ENCODE results near the gene GLRA3.

GLRA3 gene

DNA sequence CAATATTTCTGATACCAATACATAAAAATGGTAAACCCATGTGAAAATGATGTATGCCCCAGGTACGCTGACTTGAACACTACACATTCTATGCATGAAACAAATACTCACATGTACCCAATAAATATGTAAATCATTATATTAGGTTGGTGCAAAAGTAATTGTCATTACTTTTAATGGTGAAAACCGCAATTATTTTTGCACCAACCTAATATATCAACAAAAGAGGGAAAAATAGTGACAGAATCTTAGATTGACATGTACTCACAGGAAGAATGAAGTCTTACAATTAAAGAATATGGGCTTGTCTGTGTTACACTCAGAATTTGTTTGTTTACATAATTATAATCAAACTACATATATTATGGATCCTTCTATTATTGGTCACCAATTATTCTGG lies 82.3 kb downstream of the GLRA3 start:
- Histone ChIP-seq H3K9ac (ENCODE audit: low read length) (no peak overlapping the region), H3K36me3 (ENCODE audit: control insufficient read depth, insufficient read depth, low read length) (no peaks in the 10 kb centered on the region), H3K4me1 (ENCODE audit: control insufficient read depth, insufficient read depth, low read length) (peaks cover 3% of the 10 kb centered on the region), H3K27me3 (ENCODE audit: control insufficient read depth, insufficient read depth, low read length) (no peaks in the 10 kb centered on the region), H3K27ac (ENCODE audit: low read depth, low read length) (no peak overlapping the region), H3K4me3 (ENCODE audit: low read length) (no peak overlapping the region)

DNA sequence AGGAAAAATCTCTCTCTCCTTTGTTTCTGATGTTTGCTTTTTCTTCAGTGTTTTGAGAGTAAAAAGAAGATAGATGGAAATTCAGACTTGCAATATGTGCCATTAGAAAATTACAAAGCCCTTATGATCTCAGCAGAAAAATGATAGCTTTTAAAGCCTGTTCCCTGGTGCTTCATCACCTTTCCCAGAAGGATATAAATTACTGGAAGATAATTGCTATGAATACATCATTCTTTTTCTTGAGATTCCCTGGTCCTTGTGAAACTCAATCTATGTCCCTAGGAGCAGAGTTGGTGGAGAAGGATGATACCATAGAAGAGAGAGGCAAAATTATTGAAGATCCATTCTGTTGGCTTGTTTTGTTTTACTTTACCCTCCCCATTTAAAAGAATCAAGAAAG lies 86.5 kb downstream of the GLRA3 start:
- H3K27ac ChIP-seq (ENCODE audit: low read depth, low read length) = no peak overlapping the region
- H3K4me1 ChIP-seq (ENCODE audit: control insufficient read depth, insufficient read depth, low read length) = no peaks in the 10 kb centered on the region
- no peaks in the 10 kb centered on the region for H3K27me3 ChIP-seq (ENCODE audit: control insufficient read depth, insufficient read depth, low read length)
- no peaks in the 10 kb centered on the region for H3K36me3 ChIP-seq (ENCODE audit: control insufficient read depth, insufficient read depth, low read length)
- no peak overlapping the region for H3K9ac ChIP-seq (ENCODE audit: low read length)
- no peak overlapping the region for H3K4me3 ChIP-seq (ENCODE audit: low read length)

DNA sequence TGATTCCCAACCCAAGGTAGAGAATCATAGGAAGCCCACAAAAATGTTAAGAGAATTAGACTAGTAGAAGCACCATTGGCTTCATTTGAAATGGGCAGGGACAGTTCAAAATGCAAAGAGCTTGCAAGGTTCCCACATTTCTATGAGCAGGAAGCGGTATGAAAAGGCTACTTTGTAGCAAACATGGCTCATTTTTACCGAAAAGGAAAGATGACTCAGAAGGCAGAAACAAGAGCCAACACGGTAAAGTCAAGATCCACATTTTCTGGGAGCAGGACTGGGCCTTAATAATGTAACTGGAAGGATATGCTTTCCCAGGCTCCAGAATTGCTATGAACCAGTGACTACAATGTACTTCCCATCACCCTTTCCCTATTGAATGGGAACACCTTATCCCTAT lies 89.5 kb downstream of the GLRA3 start:
- no peaks in the 10 kb centered on the region for H3K4me1 ChIP-seq (ENCODE audit: control insufficient read depth, insufficient read depth, low read length)
- no peak overlapping the region for H3K9ac ChIP-seq (ENCODE audit: low read length)
- H3K27me3 ChIP-seq (ENCODE audit: control insufficient read depth, insufficient read depth, low read length) = no peaks in the 10 kb centered on the region
- no peak overlapping the region for H3K4me3 ChIP-seq (ENCODE audit: low read length)
- no peaks in the 10 kb centered on the region for H3K36me3 ChIP-seq (ENCODE audit: control insufficient read depth, insufficient read depth, low read length)
- no peak overlapping the region for H3K27ac ChIP-seq (ENCODE audit: low read depth, low read length)

DNA sequence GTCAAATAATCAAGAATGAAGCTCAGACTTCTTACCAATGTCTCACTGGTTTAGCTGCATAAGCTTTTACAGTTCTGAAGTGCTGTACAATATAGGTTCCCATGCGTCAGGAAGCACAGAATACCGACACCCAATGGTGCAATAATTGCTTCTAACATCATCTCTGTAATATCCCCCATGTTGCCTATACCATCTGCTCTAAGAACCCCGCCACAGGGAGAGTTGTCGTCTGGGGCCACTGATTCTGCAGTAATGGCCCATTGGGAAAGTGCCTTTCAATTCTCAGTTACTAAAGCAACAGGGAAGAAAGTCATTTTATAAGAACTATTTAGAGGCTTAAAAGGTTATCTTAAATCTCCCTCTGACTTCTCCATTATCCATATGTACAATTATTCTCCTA lies 94.9 kb downstream of the GLRA3 start:
- no peaks in the 10 kb centered on the region for H3K36me3 ChIP-seq (ENCODE audit: control insufficient read depth, insufficient read depth, low read length)
- H3K27me3 ChIP-seq (ENCODE audit: control insufficient read depth, insufficient read depth, low read length) = no peaks in the 10 kb centered on the region
- no peak overlapping the region for H3K4me3 ChIP-seq (ENCODE audit: low read length)
- H3K27ac ChIP-seq (ENCODE audit: low read depth, low read length) = no peak overlapping the region
- no peaks in the 10 kb centered on the region for H3K4me1 ChIP-seq (ENCODE audit: control insufficient read depth, insufficient read depth, low read length)
- H3K9ac ChIP-seq (ENCODE audit: low read length) = no peak overlapping the region

DNA sequence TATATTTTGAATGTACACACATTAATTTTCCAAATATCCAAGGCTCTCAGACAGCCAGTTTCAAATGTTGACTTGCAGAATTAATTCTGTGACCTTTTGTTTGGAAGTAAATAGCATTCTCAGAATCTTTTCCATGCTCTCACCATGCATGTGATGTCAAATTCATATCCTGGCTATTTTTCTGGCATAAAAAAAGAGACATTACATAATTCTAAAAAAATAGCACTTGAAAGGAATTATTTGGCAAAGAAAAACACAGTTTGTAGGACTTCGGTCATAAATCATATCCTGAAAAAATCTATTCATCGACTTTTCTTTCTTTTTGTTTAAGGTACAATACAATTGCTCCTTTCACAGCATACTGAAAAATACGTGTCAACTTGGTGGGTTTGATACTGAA lies 111.2 kb downstream of the GLRA3 start:
- Histone ChIP-seq H3K4me3 (ENCODE audit: low read length) (no peak overlapping the region), H3K36me3 (ENCODE audit: control insufficient read depth, insufficient read depth, low read length) (no peaks in the 10 kb centered on the region), H3K27me3 (ENCODE audit: control insufficient read depth, insufficient read depth, low read length) (no peaks in the 10 kb centered on the region), H3K9ac (ENCODE audit: low read length) (no peak overlapping the region), H3K27ac (ENCODE audit: low read depth, low read length) (peak overlapping the region; percentile 30), H3K4me1 (ENCODE audit: control insufficient read depth, insufficient read depth, low read length) (peaks cover 6% of the 10 kb centered on the region)

DNA sequence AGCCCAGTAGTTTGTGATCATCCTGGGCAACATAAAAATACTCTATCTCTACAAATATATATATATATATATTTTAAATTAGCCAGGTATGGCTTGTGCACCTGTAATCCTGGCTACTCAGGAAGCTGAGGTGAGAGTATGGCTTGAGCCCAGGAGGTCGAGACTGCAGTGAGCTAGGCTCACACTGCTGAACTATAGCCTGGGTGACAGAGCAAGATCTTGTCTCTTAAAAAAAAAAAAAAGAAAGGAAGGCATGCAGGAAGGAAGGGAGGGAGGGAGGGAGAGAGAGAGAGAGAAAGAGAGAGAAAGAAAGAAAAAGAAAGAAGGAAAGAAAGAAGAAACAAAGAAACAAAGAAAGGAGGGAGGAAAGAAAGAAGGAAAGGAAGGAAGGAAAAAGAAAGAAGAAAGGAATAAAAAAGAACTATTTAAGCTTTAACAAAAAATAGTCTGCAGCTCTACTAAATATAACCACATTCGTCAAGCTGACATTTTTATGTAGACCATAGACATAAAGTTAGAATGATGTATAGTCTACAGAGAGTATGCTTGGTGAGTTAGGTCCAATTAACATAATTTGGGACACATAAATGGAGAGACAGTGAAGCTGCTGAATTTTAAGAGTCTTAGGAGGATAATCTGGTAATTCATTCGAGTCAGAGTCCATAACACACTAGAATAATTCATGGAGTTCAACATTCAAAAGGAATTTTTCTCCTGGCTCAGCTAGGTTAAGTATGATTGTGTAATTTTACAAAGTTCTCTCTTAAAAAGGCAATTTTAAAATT lies 111.9 kb downstream of the GLRA3 start:
- Histone ChIP-seq H3K27me3 (ENCODE audit: control insufficient read depth, insufficient read depth, low read length) (no peaks in the 10 kb centered on the region), H3K4me1 (ENCODE audit: control insufficient read depth, insufficient read depth, low read length) (peaks cover 6% of the 10 kb centered on the region), H3K27ac (ENCODE audit: low read depth, low read length) (no peak overlapping the region), H3K4me3 (ENCODE audit: low read length) (no peak overlapping the region), H3K9ac (ENCODE audit: low read length) (no peak overlapping the region), H3K36me3 (ENCODE audit: control insufficient read depth, insufficient read depth, low read length) (no peaks in the 10 kb centered on the region)

DNA sequence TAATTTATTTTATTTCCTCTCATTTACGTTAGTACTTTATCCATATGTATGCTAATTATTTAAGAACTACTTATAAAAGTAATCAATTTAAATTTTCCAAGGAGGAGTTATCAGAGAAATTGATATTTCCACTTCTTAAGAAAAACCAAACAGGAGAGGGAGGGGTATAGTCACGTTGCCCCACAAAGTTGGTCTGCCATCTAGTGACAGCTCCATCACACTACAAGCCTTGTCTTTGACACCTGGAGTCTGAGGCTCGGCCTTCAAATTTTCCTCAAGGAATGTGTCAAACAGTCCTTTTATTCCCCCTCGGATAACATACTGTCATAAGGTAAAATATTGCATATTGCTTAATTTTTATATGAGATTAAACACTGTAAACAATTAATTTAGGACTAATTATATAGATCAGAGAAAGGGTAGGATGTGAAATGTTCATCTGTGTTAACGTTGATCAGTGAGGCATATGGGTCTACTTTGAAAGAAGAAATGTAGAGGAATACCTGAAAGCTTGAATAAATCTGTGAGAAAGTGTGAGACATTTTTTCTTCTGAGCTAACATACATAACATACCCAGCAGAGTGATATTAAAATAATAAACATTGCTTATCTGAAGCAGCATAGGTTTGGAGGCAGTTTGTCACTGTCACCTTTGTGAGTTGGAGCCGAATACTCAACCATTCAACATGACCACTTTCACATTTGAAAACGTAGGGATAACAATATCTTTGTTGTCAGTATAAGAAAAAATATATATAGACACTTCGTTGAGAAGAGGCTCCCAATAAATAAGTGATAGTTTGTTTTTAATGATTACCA lies 114.4 kb downstream of the GLRA3 start:
- no peaks in the 10 kb centered on the region for H3K36me3 ChIP-seq (ENCODE audit: control insufficient read depth, insufficient read depth, low read length)
- H3K27me3 ChIP-seq (ENCODE audit: control insufficient read depth, insufficient read depth, low read length) = no peaks in the 10 kb centered on the region
- no peak overlapping the region for H3K9ac ChIP-seq (ENCODE audit: low read length)
- peaks cover 6% of the 10 kb centered on the region for H3K4me1 ChIP-seq (ENCODE audit: control insufficient read depth, insufficient read depth, low read length)
- H3K27ac ChIP-seq (ENCODE audit: low read depth, low read length) = no peak overlapping the region
- H3K4me3 ChIP-seq (ENCODE audit: low read length) = no peak overlapping the region

DNA sequence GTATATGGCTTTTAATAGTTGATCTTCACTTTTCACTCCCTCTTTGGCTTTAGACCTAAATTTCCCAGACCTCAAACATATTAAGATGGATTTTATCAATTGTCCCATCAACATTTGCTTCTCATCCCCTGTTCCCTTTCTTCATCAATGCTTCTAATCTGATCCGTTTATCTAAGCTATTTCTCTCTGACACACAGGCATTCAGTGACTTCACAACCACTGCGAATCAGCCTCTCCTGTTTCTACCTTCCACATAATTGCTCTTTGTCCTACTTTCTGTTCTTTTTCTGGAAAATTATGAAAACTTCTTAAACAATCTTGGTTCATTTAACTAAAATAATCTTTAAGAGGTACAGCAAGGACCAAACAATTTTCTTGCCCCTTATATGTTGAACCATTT lies 115.2 kb downstream of the GLRA3 start:
- Histone ChIP-seq H3K4me3 (ENCODE audit: low read length) (no peak overlapping the region), H3K4me1 (ENCODE audit: control insufficient read depth, insufficient read depth, low read length) (peaks cover 6% of the 10 kb centered on the region), H3K9ac (ENCODE audit: low read length) (no peak overlapping the region), H3K36me3 (ENCODE audit: control insufficient read depth, insufficient read depth, low read length) (no peaks in the 10 kb centered on the region), H3K27me3 (ENCODE audit: control insufficient read depth, insufficient read depth, low read length) (no peaks in the 10 kb centered on the region), H3K27ac (ENCODE audit: low read depth, low read length) (no peak overlapping the region)

DNA sequence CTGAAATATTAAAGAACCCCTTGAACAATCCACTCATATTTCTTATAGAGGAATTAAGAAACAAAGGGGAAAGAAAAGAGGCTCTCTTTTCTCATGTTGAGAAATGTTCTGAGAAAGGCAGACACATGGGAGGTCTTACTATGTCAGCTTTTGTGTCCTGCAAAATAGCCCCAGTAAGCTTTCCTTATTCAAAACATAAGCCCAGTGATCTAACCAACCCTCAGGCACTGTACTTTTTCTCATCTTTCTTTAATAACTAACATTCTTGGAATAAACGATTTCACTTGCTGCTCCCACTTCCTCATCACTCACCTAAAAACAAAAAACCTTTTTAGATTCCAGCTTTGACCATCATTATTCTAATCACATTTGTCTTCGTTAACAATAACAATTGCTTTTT lies 115.9 kb downstream of the GLRA3 start:
- Histone ChIP-seq H3K9ac (ENCODE audit: low read length) (no peak overlapping the region), H3K4me1 (ENCODE audit: control insufficient read depth, insufficient read depth, low read length) (peaks cover 6% of the 10 kb centered on the region), H3K4me3 (ENCODE audit: low read length) (no peak overlapping the region), H3K27me3 (ENCODE audit: control insufficient read depth, insufficient read depth, low read length) (no peaks in the 10 kb centered on the region), H3K36me3 (ENCODE audit: control insufficient read depth, insufficient read depth, low read length) (no peaks in the 10 kb centered on the region), H3K27ac (ENCODE audit: low read depth, low read length) (no peak overlapping the region)

DNA sequence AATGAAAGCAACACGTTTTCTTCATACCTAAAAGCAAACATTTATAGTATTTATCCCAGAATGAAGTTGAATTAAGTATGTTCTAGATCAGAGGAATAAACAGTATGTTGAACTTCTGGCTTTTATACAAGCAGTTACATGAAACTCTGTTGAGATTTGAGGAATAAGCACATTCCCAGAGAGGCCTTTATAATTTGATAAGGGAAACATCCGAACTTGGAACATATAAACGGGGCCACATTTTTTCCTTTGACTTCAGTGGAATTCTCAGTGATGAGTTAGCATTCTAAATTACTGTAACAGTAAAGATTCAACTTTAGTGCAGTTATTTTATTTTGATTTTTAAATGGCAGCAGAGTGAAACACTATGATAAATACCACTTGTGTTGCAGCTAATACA lies 119.5 kb downstream of the GLRA3 start:
- H3K9ac ChIP-seq (ENCODE audit: low read length) = no peak overlapping the region
- no peaks in the 10 kb centered on the region for H3K36me3 ChIP-seq (ENCODE audit: control insufficient read depth, insufficient read depth, low read length)
- H3K27me3 ChIP-seq (ENCODE audit: control insufficient read depth, insufficient read depth, low read length) = no peaks in the 10 kb centered on the region
- H3K4me1 ChIP-seq (ENCODE audit: control insufficient read depth, insufficient read depth, low read length) = no peaks in the 10 kb centered on the region
- H3K4me3 ChIP-seq (ENCODE audit: low read length) = no peak overlapping the region
- no peak overlapping the region for H3K27ac ChIP-seq (ENCODE audit: low read depth, low read length)

DNA sequence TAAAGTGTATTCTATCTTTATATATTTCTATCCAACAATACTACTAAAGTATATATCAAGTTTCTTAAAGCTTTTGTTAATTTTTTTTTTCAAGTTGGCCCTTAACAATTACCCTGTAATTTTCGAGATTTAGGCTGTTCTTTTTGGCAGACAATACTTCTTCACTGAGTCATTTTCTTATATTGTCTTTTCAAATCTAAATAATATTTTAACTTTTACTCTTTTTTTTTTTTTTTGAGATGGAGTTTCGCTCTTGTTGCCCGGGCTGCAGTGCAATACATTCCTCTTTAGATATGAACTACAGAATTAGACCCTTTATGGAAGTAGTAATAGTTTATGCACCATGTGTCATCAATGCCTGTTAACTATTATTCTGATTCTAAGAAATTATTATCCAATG lies 120.7 kb downstream of the GLRA3 start:
- Histone ChIP-seq H3K9ac (ENCODE audit: low read length) (no peak overlapping the region), H3K27ac (ENCODE audit: low read depth, low read length) (no peak overlapping the region), H3K4me1 (ENCODE audit: control insufficient read depth, insufficient read depth, low read length) (no peaks in the 10 kb centered on the region), H3K4me3 (ENCODE audit: low read length) (no peak overlapping the region), H3K27me3 (ENCODE audit: control insufficient read depth, insufficient read depth, low read length) (no peaks in the 10 kb centered on the region), H3K36me3 (ENCODE audit: control insufficient read depth, insufficient read depth, low read length) (no peaks in the 10 kb centered on the region)

DNA sequence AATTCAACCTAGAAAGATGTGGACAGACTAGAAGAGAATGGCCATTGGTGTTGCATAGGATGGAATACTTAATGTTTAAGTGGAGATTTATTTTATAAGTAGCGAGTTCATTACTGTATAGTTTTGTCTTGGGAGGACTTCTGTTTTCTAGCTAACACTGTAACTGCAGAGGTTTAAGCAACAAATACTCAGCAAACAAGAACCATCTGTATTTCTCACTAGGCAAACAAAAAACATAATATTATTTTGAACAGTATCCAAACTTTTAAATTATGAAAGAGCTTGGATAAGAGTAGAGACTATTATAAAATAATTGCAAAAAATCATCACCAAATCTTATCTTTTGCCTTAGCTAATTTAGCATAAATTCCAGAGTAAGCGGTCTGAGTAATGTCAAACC lies 121.1 kb downstream of the GLRA3 start:
- Histone ChIP-seq H3K27ac (ENCODE audit: low read depth, low read length) (no peak overlapping the region), H3K36me3 (ENCODE audit: control insufficient read depth, insufficient read depth, low read length) (no peaks in the 10 kb centered on the region), H3K9ac (ENCODE audit: low read length) (no peak overlapping the region), H3K4me3 (ENCODE audit: low read length) (no peak overlapping the region), H3K27me3 (ENCODE audit: control insufficient read depth, insufficient read depth, low read length) (no peaks in the 10 kb centered on the region), H3K4me1 (ENCODE audit: control insufficient read depth, insufficient read depth, low read length) (no peaks in the 10 kb centered on the region)
